NCI-H2171 treated with DMSO at 0.1 percent for 48 hours (cell line): Measurements from ENCODE around the gene CISD1.
"Not testable (repeated sequence)": the region's sequence is repeated elsewhere in the genome, so short reads cannot be mapped to it uniquely, and the experiment has no call there.

Experiments
- DNase-seq: peaks from one replicate; lab custom pipeline; 2025; lab: John Stamatoyannopoulos, UW

Gene CISD1

GRCh38 chr10:58268946-58269781 lies at the start of gene CISD1:
Gene CISD1 (plus strand): TSS chr10:58269162. CDS start chr10:58269274, 112 bp downstream.
- peak; percentile 95 for DNase-seq

GRCh38 chr10:58219875-58220274 lies 49.1 kb upstream of the CISD1 start:
- no peak for DNase-seq

- no peak for DNase-seq
These were observed 48.1 kb upstream of the CISD1 start for GRCh38 chr10:58220769-58221451.

- DNase-seq: no peak
These were observed 43.3 kb upstream of the CISD1 start for GRCh38 chr10:58225654-58226053.

- DNase-seq: not testable (repeated sequence)
These were observed 39.1 kb upstream of the CISD1 start for GRCh38 chr10:58229856-58230255.

- no peak for DNase-seq
These were observed 31.7 kb upstream of the CISD1 start for GRCh38 chr10:58237014-58237834.

- DNase-seq: no peak
These were observed 29.3 kb upstream of the CISD1 start for GRCh38 chr10:58239561-58240169.

GRCh38 chr10:58240531-58240930 lies 28.4 kb upstream of the CISD1 start:
- DNase-seq: no peak

- DNase-seq: no peak
These were observed 27.6 kb upstream of the CISD1 start for GRCh38 chr10:58241346-58241745.

- DNase-seq: no peak
These were observed 25.7 kb upstream of the CISD1 start for GRCh38 chr10:58243269-58243668.

- not testable (repeated sequence) for DNase-seq
These were observed 25.2 kb upstream of the CISD1 start for GRCh38 chr10:58243801-58244200.

- DNase-seq: not testable (repeated sequence)
These were observed 24.7 kb upstream of the CISD1 start for GRCh38 chr10:58244242-58244641.

GRCh38 chr10:58244666-58245065 lies 24.3 kb upstream of the CISD1 start:
- DNase-seq: not testable (repeated sequence)

GRCh38 chr10:58253184-58253583 lies 15.8 kb upstream of the CISD1 start:
- no peak for DNase-seq

- no peak for DNase-seq
These were observed 14.3 kb upstream of the CISD1 start for GRCh38 chr10:58254644-58255043.

GRCh38 chr10:58256013-58256780 lies 12.8 kb upstream of the CISD1 start:
- not testable (repeated sequence) for DNase-seq

GRCh38 chr10:58258977-58259692 lies 9.8 kb upstream of the CISD1 start:
- DNase-seq: no peak

- no peak for DNase-seq
These were observed 8.6 kb upstream of the CISD1 start for GRCh38 chr10:58260334-58260733.

GRCh38 chr10:58262766-58263165 lies 6.2 kb upstream of the CISD1 start:
- DNase-seq: no peak

GRCh38 chr10:58264780-58265179 lies 4.2 kb upstream of the CISD1 start:
- DNase-seq: no peak

GRCh38 chr10:58265249-58265648 lies 3.7 kb upstream of the CISD1 start:
- DNase-seq: no peak
